Ishikawa (cell line): ENCODE results near the gene NFIB.

ENCODE experiments used
- CEBPB ChIP-seq: IDR thresholded peaks from 2 replicates; pipeline ENCODE4 v1.6.1; 2012
- CREB1 ChIP-seq: IDR thresholded peaks from 2 replicates; pipeline ENCODE4 v1.6.1; 2012; ENCODE audit warnings: low read depth
- EGR1 ChIP-seq: IDR thresholded peaks from 2 replicates; pipeline ENCODE4 v1.6.1; 2012
- EP300 ChIP-seq: IDR thresholded peaks from 2 replicates; pipeline ENCODE4 v1.6.1; 2012; ENCODE audit warnings: borderline replicate concordance
- FOXM1 ChIP-seq: IDR thresholded peaks from 2 replicates; pipeline ENCODE4 v1.6.1; 2012; ENCODE audit warnings: low read depth, borderline replicate concordance
- MAX ChIP-seq: IDR thresholded peaks from 2 replicates; pipeline ENCODE4 v1.6.1; 2012
- NFIC ChIP-seq: IDR thresholded peaks from 2 replicates; pipeline ENCODE4 v1.6.1; 2012
- RAD21 ChIP-seq: IDR thresholded peaks from 2 replicates; pipeline ENCODE4 v1.6.1; 2012; ENCODE audit warnings: low read depth
- TAF1 ChIP-seq: IDR thresholded peaks from 2 replicates; pipeline ENCODE4 v1.6.1; 2012; ENCODE audit warnings: low read depth, mild to moderate bottlenecking
- TCF12 ChIP-seq: IDR thresholded peaks from 2 replicates; pipeline ENCODE4 v1.6.1; 2012; ENCODE audit warnings: low read depth
- TEAD4 ChIP-seq: IDR thresholded peaks from 2 replicates; pipeline ENCODE4 v1.6.1; 2012
- USF1 ChIP-seq: IDR thresholded peaks from 2 replicates; pipeline ENCODE4 v1.6.1; 2012
- YY1 ChIP-seq: IDR thresholded peaks from 2 replicates; pipeline ENCODE4 v1.6.1; 2012; ENCODE audit warnings: low read depth
- ZBTB7A ChIP-seq: IDR thresholded peaks from 2 replicates; pipeline ENCODE4 v1.6.1; 2012; ENCODE audit warnings: low read depth
- TF ChIP-seq, protein P1 (sequence below): IDR thresholded peaks from 2 replicates; pipeline ENCODE4 v1.6.1; 2012; ENCODE audit warnings: low read depth, mild to moderate bottlenecking

The NFIB gene

DNA sequence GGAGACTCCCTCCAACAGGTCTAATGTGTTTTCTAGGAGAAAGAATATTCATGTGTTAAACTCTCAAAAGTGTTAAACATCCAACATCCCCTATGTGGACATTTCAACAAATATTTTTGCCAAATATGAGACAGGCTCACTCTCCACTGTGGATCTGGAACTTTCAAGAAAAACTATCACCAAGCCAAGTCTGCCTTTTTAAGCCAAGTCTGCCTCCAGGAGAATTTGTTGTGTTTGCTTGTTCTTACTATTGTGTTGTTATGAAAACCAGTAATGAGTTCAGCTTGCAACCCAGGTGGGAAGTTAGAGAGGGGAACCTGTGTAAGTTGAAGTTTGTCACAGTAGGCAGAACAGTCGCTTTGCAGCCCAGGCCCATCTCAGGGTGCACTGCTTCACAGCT is 228.1 kb downstream of the NFIB start:
- TF ChIP-seq EGR1, result no peak
- no peak for TF ChIP-seq YY1
- TF ChIP-seq MAX, result no peak
- no peak for TF ChIP-seq TEAD4

- no peak for TF ChIP-seq EP300
- TF ChIP-seq, protein P1, sequence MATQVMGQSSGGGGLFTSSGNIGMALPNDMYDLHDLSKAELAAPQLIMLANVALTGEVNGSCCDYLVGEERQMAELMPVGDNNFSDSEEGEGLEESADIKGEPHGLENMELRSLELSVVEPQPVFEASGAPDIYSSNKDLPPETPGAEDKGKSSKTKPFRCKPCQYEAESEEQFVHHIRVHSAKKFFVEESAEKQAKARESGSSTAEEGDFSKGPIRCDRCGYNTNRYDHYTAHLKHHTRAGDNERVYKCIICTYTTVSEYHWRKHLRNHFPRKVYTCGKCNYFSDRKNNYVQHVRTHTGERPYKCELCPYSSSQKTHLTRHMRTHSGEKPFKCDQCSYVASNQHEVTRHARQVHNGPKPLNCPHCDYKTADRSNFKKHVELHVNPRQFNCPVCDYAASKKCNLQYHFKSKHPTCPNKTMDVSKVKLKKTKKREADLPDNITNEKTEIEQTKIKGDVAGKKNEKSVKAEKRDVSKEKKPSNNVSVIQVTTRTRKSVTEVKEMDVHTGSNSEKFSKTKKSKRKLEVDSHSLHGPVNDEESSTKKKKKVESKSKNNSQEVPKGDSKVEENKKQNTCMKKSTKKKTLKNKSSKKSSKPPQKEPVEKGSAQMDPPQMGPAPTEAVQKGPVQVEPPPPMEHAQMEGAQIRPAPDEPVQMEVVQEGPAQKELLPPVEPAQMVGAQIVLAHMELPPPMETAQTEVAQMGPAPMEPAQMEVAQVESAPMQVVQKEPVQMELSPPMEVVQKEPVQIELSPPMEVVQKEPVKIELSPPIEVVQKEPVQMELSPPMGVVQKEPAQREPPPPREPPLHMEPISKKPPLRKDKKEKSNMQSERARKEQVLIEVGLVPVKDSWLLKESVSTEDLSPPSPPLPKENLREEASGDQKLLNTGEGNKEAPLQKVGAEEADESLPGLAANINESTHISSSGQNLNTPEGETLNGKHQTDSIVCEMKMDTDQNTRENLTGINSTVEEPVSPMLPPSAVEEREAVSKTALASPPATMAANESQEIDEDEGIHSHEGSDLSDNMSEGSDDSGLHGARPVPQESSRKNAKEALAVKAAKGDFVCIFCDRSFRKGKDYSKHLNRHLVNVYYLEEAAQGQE, result no peak
- no peak for TF ChIP-seq YY1
- TF ChIP-seq TCF12, result no peak
- no peak for TF ChIP-seq USF1
- no peak for TF ChIP-seq FOXM1
- no peak for TF ChIP-seq CREB1
Measured at GRCh38 chr9:14084867-14085266, 229.1 kb downstream of the NFIB start.

DNA sequence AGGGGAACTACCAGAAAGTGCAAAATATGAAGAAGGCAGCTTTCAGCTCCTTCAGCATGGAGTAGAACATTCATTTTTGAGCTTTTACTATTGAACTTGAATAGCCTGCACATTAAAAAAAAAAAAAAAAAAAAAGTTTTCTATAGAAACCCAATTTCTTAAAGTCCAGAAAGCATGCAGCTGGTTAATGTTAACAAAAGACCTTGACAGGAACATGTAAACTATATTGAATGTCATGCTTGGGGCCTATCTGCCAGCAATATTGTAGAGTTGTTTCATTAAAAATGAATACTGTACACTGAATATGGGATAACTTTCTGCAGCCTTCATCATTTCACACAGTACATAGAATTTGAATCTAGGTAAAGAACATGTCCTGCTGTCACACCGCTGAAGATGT is 230.6 kb downstream of the NFIB start:
- TF ChIP-seq NFIC (no peak), RAD21 (no peak), CEBPB (no peak), CREB1 (no peak), EP300 (no peak), TEAD4 (no peak)
- TF ChIP-seq, protein P1, result no peak

- TF ChIP-seq TCF12 (no peak), YY1 (no peak), NFIC (no peak), RAD21 (no peak), EGR1 (no peak), MAX (no peak), ZBTB7A (no peak), CEBPB (no peak), CREB1 (no peak), USF1 (no peak), TAF1 (no peak), FOXM1 (no peak), TEAD4 (no peak), EP300 (no peak)
- TF ChIP-seq, protein P1, result no peak
Measured at GRCh38 chr9:14082732-14083131, 231.2 kb downstream of the NFIB start.

DNA sequence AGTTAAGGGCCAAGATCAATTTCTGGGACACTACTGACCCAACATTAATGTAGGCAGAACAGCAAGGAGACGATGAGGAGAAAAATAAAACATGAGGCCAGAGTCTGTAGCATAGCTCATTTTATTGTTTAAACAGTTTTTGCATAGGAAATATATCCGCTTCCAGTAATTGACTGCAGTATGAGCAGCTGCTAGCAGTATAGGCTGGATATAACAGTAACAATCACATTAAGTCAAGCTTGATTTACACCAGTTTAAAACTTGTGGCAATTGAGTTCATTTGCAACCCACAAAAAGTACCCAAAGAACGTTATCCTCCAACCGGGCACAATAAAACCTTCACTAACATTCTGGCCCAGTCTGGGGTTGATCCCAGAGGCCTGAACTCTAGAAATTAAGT is 232.2 kb downstream of the NFIB start:
- TF ChIP-seq FOXM1, result no peak
